Activated naive CD4-positive, alpha-beta T cell treated with anti-CD3 and anti-CD28 coated beads, Interleukin-2, amount 50 U/mL, for 72 hours (primary cell): ENCODE measurements around the gene ATP2C1. TPM values are rescaled to one million over a fixed set of nuclear protein-coding genes. Genes with fewer than 3 reads are reported as not detected.

ENCODE experiments used
- ATAC-seq, 2 donors: fragments of 150-1000 bp; cut with Tn5 transposase; 2 replicates each; pipeline ENCODE4 v1.10.0; 2021; ENCODE audit warnings: mild to moderate bottlenecking in 2 of 2, moderate library complexity in 2 of 2
- DNase-seq, 2 donors: peaks; one replicate each; pipeline ENCODE4 v3.0.0; 2021 to 2022; ENCODE audit warnings: low spot score in 2 of 2
- H3K27ac Mint-ChIP-seq, 2 donors: one replicate each; pipeline ENCODE4 v1.8.0; 2022; ENCODE audit warnings: mild to moderate bottlenecking in 2 of 2, mixed read lengths in 2 of 2
- H3K36me3 Mint-ChIP-seq, 2 donors: one replicate each; pipeline ENCODE4 v1.8.0; 2022; ENCODE audit warnings: mixed read lengths in 2 of 2
- H3K9me3 Mint-ChIP-seq, 2 donors: one replicate each; pipeline ENCODE4 v1.8.0; 2022; ENCODE audit warnings: mixed read lengths in 2 of 2
- total RNA-seq, 2 donors: library from RNA; stranded (reverse); gene quantifications; one replicate each; pipeline ENCODE4 v1.2.3, GENCODE V29; 2022

Gene ATP2C1
- total RNA-seq, 2 donors from 2014 or later, result 60.8 to 74.8 TPM

DNA sequence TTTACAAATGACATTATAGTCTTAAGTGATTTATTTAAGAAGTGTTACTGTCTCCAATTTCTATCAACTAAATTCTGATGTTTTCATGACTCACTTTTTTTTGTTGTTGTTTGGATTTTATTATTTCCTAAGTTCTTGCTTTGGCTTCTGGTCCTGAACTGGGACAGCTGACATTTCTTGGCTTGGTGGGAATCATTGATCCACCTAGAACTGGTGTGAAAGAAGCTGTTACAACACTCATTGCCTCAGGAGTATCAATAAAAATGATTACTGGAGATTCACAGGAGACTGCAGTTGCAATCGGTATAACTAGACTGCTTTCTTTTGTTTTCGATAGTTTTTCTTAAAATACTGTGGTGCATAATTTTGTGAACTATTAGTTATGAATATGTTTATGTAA lies 85.2 kb downstream of the ATP2C1 start:
- H3K9me3 Mint-ChIP-seq, result no peaks in the 10 kb centered on the region
- H3K36me3 Mint-ChIP-seq, result peaks cover 0 to 9% of the 10 kb centered on the region in 2 donors
- no peak for ATAC-seq
- DNase-seq, result no peak
- no peak overlapping the region for H3K27ac Mint-ChIP-seq

DNA sequence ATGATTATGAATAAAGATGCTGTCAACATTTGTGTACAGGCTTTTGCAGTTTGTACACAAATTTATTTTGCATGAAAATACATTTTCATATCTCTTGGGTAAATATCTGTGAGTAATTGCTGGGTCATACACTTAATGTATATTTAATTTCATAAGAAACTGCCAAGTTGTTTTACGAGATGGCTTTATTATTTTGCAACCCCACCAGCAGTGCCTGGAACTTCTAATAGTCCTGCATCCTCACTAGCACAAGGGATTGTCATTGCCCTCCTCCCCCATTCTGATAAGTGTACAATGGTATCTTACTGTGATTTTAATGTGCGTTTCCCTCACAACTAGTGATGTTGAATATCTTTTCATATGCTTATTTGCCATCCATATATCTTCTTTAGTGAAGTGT lies 87.6 kb downstream of the ATP2C1 start:
- Mint-ChIP-seq H3K36me3 (peaks cover 4 to 5% of the 10 kb centered on the region in 2 donors), H3K27ac (no peak overlapping the region), H3K9me3 (no peaks in the 10 kb centered on the region)
- no peak for ATAC-seq
- no peak for DNase-seq

DNA sequence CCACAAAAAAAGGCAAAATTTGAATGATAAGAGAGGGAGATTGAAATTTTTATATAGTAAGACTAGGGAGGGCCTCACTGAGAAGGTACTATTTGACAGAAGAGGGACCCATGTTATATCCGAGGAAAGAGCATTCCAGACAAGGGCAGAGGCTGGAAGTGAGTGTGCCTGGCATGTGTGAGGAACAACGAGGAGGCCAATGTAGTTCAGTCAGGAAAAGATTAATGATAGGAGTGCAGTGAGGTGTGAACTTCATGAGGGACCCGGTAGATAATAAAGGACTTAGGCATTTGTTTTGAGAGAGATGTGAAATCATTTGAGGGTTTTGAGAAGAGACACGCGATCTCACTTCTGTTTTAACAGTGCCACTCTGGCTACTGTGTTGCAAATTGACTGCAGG lies 96.4 kb downstream of the ATP2C1 start:
- no peak for DNase-seq
- Mint-ChIP-seq H3K27ac (peak overlapping the region in 1 of 2 donors; percentile 18), H3K9me3 (no peaks in the 10 kb centered on the region), H3K36me3 (peaks cover 6 to 11% of the 10 kb centered on the region in 2 donors)
- ATAC-seq, result no peak

DNA sequence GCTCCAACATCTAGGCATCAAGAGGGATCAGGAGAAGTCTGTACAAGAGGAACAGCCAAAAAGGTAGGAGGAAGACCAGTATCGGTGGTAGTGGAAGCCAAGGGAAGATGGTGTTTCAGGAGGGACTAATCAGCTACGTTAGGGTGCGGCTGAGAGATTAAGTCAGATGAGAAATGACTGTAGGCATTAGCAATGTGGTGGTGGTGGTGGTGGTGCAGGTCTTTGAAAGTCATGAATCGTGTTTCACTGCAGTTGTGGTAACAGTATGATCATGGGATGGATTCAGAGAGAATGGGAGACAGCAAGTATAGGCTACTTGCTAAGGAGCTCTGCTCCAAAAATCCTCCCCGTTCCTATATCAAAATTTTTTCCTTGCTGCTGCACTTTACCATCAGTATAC lies 97.2 kb downstream of the ATP2C1 start:
- peak overlapping the region in 1 of 2 donors; percentile 39 for H3K27ac Mint-ChIP-seq
- DNase-seq (no peak), ATAC-seq (peak; percentile 22 to 78)
- no peaks in the 10 kb centered on the region for H3K9me3 Mint-ChIP-seq
- peaks cover 6 to 11% of the 10 kb centered on the region in 2 donors for H3K36me3 Mint-ChIP-seq

DNA sequence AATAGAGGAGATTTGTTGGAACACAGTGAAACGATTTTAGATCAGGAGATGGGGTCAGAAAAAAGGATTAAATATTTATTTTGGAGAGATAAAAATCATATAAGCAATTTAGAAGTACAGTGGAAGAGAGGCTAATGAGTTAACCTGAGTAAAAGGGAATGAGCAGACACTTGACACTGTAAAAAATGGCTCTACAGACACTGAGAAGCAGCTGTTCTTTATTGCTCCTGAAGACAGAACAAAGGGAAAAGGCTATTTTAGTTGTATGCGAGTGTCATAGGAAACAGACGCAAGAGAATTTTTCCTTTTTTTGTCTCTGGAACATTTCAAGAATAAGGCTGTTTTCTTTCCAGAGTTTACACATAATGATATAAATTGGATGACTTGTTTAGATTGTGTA lies 98.5 kb downstream of the ATP2C1 start:
- Mint-ChIP-seq H3K9me3 (no peaks in the 10 kb centered on the region), H3K27ac (no peak overlapping the region), H3K36me3 (peaks cover 6 to 11% of the 10 kb centered on the region in 2 donors)
- ATAC-seq (no peak), DNase-seq (no peak)

DNA sequence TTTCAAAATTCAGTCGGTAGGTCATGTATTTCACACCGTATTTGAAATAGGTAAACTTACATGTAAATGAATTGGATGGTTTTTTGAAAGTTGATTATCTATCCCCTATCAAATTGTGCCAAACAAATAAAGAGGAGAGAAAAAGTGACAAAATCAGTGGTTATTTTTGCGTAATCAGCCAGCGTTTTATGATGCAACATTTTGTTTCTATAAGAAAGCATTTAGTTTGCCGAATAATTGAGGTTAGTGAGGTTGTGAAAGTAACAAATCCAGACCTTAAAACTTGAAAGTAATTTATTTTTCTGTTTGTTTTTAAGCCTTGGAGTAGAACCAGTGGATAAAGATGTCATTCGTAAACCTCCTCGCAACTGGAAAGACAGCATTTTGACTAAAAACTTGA lies 103.4 kb downstream of the ATP2C1 start:
- DNase-seq (no peak), ATAC-seq (no peak)
- H3K36me3 Mint-ChIP-seq, result peaks cover 0 to 7% of the 10 kb centered on the region in 2 donors
- no peaks in the 10 kb centered on the region for H3K9me3 Mint-ChIP-seq
- no peak overlapping the region for H3K27ac Mint-ChIP-seq

DNA sequence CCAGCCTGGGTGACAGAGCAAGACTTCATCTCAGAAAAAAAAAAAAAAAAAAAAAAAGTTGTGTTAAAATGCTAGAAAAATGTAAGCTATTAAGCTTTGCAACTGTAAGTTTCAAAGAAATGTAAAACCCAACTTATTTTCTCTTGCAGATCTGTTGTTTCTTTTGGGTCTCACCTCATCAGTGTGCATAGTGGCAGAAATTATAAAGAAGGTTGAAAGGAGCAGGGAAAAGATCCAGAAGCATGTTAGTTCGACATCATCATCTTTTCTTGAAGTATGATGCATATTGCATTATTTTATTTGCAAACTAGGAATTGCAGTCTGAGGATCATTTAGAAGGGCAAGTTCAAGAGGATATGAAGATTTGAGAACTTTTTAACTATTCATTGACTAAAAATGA lies 107.2 kb downstream of the ATP2C1 start:
- Mint-ChIP-seq H3K9me3 (no peaks in the 10 kb centered on the region), H3K27ac (no peak overlapping the region), H3K36me3 (peaks cover 6 to 19% of the 10 kb centered on the region in 2 donors)
- ATAC-seq (no peak), DNase-seq (no peak)

DNA sequence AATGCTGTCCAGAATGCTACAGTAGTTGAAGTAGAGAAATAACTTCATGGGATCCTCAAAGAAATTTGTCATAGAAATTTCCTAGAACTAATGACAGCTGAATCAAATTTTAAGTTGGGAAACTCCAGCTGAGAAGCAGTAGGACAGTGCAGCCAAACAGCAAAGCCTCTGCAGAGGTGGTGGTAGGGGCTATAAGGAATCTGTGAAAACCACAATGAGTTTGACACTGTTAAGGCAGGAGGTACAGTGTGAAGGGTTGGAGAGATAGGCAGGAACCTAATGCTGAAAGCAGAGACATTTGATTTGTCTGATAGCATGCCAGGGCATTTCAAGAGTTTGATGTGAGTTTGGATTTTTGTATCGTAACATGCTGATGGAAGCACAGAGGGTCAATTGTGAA lies 110.7 kb downstream of the ATP2C1 start:
- Mint-ChIP-seq H3K27ac (peak overlapping the region in 1 of 2 donors; percentile 19), H3K9me3 (no peaks in the 10 kb centered on the region)
- ATAC-seq, result no peak

DNA sequence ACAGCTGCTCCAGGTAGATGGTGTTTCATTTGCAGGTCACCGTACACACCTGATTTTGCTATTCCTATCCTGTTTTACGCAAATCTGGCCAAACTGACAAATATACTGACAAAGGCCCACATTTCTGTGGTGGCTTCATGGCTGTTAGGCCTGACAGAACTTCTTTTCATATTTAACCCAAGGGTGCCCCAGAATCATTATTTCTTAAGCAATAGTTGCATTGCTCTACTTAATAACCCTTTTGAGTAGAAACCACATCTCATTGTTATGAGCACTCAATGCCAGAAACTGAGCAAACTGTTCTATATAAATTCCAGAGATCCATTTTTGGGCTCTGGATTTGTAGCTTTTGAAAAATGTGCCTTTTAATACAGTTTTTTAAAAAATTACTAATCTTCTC lies 113.4 kb downstream of the ATP2C1 start:
- ATAC-seq (no peak), DNase-seq (no peak)
- H3K9me3 Mint-ChIP-seq, result no peaks in the 10 kb centered on the region
- no peak overlapping the region for H3K27ac Mint-ChIP-seq
- H3K36me3 Mint-ChIP-seq, result peaks cover 6 to 12% of the 10 kb centered on the region in 2 donors

More for the DNA sequence above, 110.7 kb downstream of the ATP2C1 start:
- DNase-seq, result no peak
- peaks cover 6 to 19% of the 10 kb centered on the region in 2 donors for H3K36me3 Mint-ChIP-seq

DNA sequence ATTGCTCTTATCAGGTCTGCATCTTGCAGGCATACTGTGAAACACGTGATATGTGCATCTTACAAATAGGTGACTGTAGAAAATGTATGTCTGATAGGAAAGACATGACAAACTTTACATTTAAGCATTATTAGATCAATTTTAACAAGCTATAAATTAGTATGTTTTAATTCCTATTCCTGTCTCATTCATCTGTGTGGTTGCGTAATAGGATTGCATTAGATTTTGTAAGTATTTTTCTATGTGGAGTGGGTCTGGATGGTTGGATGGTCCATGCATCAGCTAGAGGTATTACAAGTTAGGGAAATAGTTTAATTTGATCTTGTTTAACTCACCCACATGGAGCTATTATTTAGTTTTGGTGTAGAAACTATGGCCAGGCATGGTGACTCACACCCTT lies 113.9 kb downstream of the ATP2C1 start:
- no peaks in the 10 kb centered on the region for H3K9me3 Mint-ChIP-seq
- no peak for ATAC-seq
- DNase-seq, result no peak
- H3K27ac Mint-ChIP-seq, result peak overlapping the region in 1 of 2 donors; percentile 32
- H3K36me3 Mint-ChIP-seq, result peaks cover 6 to 13% of the 10 kb centered on the region in 2 donors

DNA sequence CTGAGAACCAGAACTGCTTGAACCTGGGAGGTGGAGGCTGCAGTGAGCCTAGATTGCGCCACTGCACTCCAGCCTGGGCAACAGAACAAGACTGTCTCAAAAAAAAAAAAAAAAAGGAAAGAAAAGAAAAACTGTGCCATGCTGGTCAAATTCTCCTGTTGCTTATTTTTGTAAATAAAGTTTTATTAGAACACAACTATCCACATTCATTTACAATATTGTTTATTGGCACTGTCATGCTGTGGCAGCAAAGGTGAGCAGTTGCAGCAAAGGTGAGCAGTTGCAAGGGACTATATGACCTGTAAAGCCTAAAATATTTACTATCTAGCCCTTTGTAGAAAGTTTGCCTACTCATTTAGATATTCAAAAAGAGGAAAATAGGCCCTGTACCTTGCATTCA lies 114.4 kb downstream of the ATP2C1 start:
- H3K9me3 Mint-ChIP-seq, result no peaks in the 10 kb centered on the region
- H3K27ac Mint-ChIP-seq, result peak overlapping the region in 1 of 2 donors; percentile 32
- H3K36me3 Mint-ChIP-seq, result peaks cover 6 to 19% of the 10 kb centered on the region in 2 donors
- no peak for ATAC-seq
- no peak for DNase-seq

DNA sequence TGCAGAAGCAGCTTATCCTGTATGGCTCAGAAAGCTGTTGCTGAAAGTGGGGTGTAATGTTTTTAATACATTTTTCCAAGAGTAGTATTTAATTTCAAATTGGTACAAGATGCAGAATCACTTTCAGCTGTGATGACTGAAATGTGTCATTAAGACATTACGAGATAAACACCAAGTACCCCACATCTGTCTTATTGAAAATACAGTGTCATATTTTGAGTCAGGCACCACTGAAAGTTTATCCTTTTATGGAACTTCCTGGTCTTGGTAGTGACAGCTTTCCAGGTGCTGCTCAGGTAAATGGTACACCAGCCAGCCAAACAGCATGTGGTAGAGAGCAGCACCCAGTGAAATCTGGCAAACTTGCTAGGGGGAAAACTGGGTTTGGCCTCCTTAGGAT lies 115.8 kb downstream of the ATP2C1 start:
- DNase-seq (no peak), ATAC-seq (peak in 1 of 2 donors; percentile 75)
- no peak overlapping the region for H3K27ac Mint-ChIP-seq
- peaks cover 2 to 21% of the 10 kb centered on the region in 2 donors for H3K36me3 Mint-ChIP-seq
- H3K9me3 Mint-ChIP-seq, result no peaks in the 10 kb centered on the region

DNA sequence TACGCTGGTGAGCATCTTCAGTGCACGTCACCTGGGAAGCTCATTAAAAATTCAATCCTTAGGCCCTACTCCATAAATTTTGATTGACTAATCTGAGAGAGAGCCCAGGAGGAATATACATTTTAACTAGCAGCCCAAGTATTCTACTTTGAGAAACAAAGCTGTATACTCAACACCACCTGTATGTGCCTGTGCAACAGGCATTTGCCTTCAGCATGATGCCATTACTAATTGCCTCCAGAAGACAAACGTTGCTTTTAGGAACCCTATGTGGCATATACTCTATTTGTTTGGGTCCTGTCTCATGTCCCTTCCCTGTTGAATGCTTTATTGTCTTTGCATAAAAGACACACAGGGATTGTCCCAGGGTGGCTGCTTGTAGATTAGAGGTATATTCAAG lies 125.1 kb downstream of the ATP2C1 start:
- no peak for ATAC-seq
- H3K27ac Mint-ChIP-seq, result no peak overlapping the region
- H3K36me3 Mint-ChIP-seq, result peaks cover 11 to 13% of the 10 kb centered on the region in 2 donors
- no peak for DNase-seq
- no peaks in the 10 kb centered on the region for H3K9me3 Mint-ChIP-seq

DNA sequence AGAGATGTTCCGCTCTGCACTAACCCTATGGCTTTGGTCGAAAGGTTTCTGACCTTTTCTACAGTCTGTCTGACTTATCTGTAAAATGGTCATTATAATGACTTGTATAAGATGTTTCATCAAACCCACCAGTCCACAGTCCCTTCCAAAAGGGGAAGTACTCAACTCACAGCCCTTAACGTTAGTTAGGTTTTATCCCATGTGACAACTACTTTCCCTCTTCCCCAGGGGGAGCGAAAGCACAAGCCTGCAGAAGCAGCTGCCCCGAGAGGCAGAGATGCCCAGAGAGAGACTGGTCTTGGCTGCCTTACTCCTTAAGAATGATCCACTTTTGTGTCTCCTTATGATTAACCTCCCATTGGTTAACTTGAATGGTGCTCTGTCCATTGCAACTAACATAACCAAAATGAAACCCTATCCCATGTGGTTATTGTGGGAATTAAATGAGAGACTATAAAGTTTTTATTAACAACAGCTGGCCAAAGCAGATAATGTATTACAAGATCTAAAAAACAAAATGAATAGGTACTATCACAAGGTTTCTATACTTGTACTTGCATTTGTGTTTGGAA lies 126.3 kb downstream of the ATP2C1 start:
- ATAC-seq (peak in 1 of 2 donors; percentile 45), DNase-seq (no peak)
- Mint-ChIP-seq H3K9me3 (no peaks in the 10 kb centered on the region), H3K27ac (peak overlapping the region in 1 of 2 donors; percentile 35), H3K36me3 (peaks cover 21 to 22% of the 10 kb centered on the region in 2 donors)

DNA sequence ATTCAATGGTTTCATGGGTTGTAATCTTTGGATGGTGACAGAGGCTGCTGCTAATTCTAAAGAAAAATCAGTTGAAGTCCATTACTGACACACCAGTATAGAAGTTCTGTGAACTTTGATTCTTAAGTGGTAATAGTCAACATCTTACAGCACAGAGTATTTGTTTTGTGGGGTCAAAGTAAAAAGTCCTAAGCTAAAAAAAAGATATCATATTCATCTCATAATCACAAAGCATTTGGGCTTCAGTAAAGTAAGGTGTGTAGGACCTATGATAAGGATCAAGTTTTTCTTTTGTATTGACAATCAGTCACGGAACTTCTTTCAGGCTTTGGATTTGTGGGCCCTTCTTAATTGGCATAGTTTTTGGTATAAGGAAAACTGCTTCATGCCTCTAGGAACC lies 131.7 kb downstream of the ATP2C1 start:
- DNase-seq (no peak), ATAC-seq (no peak)
- H3K9me3 Mint-ChIP-seq, result no peaks in the 10 kb centered on the region
- peaks cover 27 to 35% of the 10 kb centered on the region in 2 donors for H3K36me3 Mint-ChIP-seq
- H3K27ac Mint-ChIP-seq, result peak overlapping the region in 1 of 2 donors; percentile 92

DNA sequence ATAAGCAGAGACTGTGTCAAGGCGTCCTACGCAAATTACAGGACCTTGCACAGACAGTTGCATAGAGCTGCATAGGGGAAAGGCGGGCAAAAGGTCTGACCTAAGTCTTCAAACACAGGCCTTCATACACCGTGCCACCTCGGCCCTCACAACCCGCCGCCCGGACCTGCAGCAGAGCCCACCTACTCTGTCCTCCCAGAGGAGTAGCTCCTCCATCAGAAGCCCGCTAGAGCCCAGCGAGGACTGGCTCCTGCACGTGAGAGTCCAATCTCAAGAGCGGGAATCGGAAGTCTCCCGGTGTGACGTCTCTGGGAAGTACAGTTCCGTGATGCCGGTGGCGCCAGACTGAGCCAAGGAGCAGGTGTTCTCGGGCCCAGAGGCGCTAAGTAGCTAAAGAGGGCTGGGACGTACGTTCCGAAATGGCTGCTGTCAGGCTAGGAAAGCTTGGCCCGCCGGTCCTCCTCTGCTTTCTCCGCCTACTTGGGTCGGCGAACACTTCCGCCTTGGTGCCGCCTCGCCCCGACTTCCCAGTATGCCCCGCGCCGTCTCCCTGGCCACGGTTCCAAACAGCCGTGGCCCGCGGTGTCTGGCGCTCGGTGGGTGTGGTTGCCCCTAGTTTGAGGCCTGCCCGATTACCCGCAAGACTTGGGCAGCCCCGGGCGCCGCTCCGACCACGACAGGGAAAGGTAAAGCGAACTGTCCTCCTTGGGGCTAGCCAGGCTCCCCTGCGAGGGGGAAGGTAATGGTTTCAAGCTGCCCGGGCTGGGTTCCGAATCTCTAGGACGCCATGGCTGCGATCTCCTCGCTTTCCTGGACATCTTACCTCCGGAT lies 132.7 kb downstream of the ATP2C1 start, which contains the start of the genes ASTE1 and NEK11:
Gene ASTE1, minus strand, starts transcription at position 505 of the 831 bp plus-strand sequence. CDS start 1,519 bp downstream, outside the sequence.
Gene NEK11, plus strand, starts transcription at position 557 of the 831 bp plus-strand sequence. CDS start 2,832 bp downstream, outside the sequence.
- Mint-ChIP-seq H3K27ac (peak within 1 kb of the TSS; percentile 92 to 96), H3K36me3 (peaks cover 27 to 35% of the 10 kb centered on the region in 2 donors), H3K9me3 (no peaks in the 10 kb centered on the region)
- ATAC-seq (peak; percentile 98), DNase-seq (peak; percentile 85 to 88)

DNA sequence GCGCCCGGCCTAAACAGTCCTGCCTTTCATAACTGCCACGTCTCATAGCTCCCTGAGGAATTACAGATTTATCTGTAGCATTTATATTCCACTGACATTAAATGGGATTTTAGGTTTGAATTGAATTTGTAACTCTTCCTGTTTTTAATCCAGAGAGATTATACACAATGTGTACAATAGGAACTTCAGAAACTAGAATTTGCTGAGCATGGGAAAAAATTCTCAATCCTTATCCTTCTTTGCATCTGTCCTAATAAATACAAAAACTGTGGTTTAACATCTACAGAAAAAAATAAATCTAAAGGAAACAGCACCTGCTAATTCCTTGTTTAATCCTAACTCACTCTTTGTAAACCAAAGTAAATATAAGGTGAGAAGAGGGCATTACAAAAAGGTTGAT lies 135.0 kb downstream of the ATP2C1 start:
- Mint-ChIP-seq H3K9me3 (no peaks in the 10 kb centered on the region), H3K36me3 (peaks cover 21 to 30% of the 10 kb centered on the region in 2 donors), H3K27ac (no peak overlapping the region)
- DNase-seq (no peak), ATAC-seq (no peak)
